Stimulated activated CD8-positive, alpha-beta memory T cell treated with anti-CD3 and anti-CD28 coated beads, Interleukin-15, amount 100 ng/mL, for 1 hour (primary cell): ENCODE measurements around the gene UBE4A.
"Not testable (repeated sequence)": the region's sequence is repeated elsewhere in the genome, so short reads cannot be mapped to it uniquely, and the experiment has no call there.

ENCODE experiments used
- DNase-seq: peaks from one replicate; pipeline ENCODE4 v3.0.0-alpha.2; 2020; ENCODE audit warnings: low read depth

The UBE4A gene

DNA sequence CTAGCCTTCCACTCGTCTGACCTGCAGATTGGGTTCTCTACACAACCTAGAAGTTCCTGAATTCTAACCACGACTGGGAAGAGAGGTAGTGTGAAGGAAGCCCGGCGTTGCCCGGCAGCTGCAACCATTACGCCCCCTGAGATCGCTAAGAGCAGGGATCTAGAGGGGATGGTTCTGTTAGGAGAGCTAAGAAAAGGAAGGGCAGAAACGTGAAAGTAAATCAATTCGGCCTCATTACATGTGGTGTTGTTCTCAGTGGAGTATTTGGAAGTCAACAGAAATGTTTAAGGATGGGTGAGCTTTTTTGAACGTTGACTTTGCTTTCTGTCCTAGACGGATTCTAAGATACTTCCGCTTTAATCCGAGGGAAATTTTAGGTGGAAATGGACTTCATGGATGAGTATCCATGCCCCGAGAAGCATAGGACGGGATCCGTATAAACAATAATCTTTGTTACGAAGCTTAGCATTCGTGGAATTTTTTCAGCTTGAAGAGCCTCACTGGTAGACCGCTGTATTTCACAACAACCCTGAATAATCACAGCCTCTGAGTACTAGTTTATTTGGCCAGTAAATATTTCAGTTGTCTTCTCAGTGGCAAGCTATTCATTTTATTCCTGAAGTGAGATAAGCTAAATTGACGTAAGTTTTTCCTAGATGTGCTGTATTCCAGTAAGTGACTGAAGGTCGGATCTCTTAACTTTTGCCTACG is 42.6 kb downstream of the UBE4A start:
- no peak for DNase-seq

DNA sequence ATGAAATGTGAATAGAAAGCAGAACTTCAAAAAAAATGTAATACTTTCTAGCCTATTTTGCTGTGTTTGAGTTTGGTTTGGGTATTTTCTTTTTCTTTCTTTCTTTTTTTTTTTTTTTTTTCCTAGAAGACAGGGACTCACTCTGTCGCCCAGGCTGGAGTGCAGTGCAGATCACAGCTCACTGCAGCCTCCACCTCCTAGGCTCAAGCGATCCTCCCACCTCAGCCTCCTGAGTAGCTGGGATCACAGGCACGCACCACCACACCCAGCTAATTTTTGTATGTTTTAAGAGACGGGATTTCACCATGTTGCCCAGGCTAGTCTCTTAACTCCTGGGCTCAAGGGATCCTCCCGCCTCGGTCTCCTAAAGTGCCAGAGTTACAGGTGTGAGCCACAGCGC is 43.2 kb downstream of the UBE4A start:
- DNase-seq, result not testable (repeated sequence)

DNA sequence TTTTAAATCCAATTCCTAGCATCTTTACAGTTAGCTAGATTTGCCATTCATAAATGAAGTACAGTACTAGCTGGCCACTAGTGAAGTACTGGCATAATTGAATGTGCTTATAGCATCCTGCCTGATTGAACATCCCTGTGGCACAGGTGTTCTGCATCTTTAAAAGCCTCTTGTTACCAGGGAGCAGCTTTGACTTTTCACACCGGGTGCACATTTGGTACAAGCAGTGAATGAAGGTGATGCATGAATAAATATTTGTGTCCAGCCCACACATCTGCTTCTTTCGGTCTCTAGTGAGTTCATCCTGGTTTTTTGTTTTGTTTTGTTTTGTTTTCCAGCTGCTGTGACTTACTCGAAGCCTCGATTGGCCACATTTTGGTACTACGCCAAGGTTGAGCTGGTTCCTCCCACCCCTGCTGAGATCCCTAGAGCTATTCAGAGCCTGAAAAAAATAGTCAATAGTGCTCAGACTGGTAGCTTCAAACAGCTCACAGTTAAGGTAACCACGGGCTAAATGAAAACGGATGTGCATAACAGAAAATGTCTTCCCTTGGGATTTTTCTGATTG is 47.3 kb downstream of the UBE4A start:
- DNase-seq, result no peak

DNA sequence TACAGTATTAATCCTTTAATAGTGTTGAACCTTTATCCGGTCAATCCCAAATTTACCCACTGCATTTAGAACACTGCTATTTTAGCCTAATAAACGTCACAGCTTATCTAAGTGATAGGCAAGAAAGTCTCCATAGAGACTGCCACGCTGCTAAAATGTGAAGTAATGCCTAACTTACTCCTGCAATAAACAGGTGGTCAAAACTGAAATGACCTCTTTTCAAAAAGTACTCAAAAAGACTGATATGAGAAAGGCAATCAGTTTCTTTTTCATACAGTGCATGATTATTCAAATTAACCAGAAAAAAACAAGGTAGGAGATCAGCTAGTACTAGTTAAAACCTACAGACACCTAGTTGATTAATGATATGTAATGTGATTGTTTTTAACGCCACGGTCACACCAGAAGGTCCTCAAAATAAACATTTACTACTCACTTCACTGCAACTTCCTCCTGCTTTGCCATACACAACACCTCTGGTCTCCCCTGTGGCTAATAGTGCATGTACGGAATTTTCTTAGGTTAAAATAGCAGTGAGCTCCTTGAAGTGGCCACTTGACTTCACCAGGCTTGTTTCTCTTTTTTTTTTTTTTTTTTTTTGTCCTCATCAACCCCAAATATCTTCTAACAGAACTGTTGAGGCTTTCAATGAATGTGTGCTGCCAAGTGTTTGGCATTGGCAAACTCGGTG is 50.8 kb downstream of the UBE4A start:
- DNase-seq, result no peak

DNA sequence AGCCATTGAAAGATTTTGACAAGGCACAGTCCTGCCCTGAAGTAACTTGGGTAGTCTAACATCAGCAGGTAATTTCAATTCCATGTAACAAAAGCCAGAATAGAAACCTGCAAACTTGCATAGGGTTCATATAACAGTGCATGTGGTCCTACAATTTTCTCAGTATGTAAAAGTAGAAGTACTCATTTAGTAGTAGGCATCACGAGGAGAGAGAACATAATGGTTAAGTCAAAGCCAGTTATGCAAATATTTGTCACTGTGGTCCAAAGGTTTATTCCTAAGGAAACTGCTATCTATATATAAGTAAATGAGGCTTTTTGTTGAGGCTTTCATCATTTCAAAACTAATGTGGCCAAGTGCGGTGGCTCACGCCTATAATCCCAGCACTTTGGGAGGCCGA is 52.1 kb downstream of the UBE4A start:
- DNase-seq, result no peak

DNA sequence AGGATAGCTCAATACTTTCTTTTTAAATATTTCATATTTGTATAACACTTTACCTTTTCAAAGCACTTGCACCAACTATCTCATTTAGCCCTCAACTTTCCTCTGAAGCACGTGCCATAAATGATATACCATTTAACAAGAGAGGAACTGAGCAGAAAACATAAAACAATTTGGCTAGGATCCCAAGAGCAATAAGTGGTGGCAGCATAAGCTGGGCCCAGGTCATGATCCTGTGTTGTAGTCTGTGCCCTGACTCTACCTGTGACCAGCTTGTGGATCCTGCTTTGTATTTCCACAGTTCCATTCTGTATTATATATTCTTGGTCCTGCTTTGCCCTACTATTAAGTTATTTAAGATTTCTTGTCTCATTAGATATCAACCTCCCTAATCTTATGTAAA is 53.5 kb downstream of the UBE4A start:
- DNase-seq, result no peak

DNA sequence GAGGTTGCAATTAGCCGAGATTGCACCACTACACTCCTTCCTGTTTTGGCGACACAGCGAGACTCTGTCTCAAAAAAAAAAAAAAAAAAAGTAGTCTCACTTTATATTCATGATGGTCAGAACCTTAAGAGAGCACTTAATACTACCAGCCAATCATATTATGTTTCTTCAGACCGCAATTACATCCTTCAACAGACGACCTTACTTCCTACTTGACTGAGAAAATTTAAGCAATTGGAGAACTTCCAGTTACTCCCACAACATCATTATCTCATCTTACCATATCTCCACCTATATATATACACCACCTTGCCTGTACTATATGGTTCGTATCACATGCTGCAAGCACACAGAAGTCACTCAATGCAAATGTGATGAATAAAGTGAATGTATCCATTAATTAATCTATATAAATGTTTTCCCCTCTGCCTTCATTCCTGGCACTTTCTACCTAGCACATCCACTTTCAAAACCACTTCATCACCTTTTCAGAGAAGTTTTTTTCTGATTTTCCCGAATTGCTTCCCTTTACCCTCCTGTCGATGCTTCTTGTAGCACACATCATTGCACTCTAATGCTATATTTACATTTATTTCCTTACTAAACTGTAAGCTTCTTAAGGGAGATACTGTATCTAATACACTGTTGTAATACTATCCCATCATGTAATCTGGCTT is 55.8 kb downstream of the UBE4A start:
- no peak for DNase-seq

DNA sequence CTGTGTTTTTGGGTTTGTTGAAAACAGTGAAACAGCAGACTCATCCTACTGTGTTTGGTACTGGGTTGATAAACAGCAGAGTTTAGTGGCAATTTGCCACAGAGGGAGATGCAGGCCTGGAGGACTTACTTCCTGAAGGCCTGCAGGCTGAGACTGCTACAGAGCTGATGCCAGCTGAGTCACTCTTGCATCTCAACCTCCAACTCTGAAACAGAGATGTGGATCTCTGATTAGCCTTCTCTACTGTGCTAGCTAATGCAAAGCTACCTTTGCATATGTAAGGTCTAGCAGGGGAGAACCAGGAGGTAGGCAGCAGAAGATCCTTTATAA is 56.3 kb downstream of the UBE4A start:
- no peak for DNase-seq

DNA sequence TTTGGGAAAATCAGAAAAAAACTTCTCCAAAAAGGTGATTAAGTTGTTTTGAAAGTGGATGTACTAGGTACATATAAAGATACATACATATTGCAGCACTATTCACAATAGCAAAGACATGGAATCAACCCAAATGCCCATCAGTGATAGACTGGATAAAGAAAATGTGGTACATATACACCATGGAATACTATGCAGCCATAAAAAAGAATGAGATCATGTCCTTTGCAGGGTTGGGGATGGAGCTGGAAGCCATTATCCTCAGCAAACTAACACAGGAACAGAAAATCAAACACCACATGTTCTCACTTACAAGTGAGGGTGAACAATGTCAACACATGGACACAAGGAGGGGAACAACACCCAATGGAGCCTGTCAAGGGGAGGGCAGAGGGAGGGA is 57.5 kb downstream of the UBE4A start:
- DNase-seq, result not testable (repeated sequence)

DNA sequence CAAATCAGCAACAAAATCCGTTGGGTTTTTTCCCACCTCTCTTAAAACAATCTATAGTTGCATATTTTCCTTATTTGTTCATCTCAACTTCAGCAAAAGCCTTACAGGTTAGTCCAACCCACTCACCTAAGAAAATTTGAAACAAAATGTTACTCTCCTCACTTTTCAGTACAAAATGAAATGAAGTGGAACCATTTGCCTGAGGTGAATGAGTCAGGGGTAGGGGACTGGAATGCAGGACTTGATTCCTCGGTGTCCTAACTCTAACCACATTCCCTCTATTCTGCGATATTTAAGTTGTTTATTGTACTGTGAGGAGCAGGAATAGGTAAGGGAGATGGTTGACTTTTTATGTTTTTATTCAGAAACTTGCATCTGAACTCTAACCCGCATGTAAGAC is 58.4 kb downstream of the UBE4A start:
- no peak for DNase-seq

DNA sequence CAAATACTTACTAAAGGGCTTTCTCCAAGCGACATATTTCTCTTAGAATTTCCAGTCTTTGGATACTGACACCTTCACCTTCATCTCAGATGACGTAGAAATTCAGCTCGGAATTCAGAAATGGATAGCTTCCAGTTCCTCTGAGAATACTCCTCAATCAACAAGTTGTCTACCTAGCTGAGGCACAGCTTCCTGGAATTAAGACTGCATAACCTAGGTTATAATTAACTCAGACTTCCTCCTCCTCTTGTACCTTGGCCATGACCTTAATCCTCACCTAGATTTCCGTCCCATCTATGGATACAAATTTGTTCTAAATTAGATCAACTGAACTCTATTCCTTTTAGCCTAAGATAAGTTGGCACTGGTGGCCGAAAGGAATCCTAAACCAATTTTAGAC is 59.4 kb downstream of the UBE4A start:
- DNase-seq, result no peak

DNA sequence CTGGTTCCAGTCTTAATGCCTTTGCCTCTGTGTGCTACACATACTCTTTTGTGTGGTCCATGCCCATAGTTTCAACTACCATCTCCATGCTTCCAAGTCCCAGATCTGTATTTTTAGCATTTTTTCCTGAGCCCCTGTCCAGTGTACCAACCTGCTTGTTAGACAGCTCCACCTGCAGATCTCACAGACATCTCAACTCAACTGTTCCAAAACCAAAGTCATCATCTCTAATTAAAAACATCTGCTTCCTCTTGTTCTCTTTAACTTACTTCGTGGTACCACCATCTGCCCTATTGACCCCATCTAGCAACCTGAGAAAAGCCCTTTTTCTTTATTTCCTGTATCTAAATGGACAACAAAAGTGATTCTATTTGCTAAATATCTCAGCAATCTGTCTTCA is 68.3 kb downstream of the UBE4A start:
- no peak for DNase-seq

DNA sequence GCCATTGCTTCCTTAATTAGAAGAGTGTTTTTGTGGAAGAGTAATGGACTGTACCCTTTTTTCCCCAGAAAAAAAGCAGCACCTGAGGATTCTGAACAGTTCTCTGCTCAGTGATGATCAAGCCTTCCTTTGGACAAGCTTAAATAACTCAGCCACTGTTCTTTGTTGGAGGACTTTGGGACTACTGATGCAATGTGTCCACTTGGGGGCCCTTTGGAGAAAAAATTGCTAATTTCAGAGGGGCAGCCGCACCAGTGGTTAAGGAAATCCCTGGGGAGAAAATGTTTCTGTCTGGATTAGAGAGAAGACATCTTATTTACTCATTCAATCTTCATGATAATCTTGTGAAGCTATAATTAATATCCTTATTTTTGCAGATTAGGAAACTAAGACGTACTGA is 71.6 kb downstream of the UBE4A start:
- DNase-seq, result no peak

DNA sequence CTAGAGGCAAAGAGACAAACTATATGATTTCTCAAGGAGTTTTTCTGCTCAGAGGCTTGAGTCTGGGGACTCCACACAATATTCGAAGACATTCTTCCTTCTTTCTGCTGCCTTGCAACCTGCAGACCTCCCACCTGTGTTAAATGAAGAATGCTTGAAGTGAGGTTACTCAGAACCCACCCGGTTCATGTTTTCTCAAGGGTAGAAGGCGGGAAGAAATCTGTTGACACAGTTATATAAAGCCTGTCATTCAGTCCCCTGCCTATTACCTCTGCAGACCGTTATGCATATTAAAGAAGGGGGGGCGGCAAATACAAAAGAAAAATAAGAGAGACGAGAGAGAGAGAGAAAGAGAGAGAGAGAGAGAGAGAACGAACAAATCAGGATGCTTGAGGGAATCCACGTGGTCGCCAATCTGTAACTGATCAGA is 74.7 kb downstream of the UBE4A start:
- DNase-seq, result no peak

DNA sequence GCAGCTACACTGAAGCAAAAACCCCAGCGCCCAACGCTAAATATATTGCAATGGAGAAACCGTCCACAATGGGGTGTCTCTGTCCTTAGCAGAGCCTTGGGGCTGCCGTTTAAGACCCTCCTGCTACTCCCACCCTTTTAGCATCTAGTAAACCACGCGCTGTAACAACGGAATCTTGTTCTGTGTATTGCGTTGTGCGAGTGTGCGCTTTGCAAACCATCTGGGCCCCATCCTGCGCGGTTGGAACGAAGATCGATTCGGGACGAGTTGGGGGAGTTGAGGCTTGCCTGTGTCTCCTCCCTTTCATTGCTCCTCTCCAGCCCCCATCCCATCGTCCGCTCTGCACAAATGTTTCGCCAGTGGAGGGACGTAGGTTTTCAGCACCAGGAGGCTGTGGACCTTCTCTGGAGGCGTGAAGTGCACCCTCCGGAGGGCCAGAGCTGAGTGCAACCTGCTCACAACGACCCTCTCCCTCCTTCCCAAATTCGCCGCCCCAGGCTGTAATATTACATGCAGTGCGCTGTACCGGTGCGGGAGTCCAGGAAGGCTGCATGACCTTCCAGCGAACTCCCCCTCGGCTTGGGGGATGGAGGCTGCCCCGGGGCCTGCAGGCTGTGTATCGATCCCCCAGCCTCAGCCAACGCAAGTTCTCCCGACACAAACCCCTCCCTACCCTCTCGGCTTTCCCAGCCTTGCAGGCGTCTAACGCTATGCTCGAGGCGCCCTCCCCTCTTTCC is 75.3 kb downstream of the UBE4A start:
- no peak for DNase-seq

DNA sequence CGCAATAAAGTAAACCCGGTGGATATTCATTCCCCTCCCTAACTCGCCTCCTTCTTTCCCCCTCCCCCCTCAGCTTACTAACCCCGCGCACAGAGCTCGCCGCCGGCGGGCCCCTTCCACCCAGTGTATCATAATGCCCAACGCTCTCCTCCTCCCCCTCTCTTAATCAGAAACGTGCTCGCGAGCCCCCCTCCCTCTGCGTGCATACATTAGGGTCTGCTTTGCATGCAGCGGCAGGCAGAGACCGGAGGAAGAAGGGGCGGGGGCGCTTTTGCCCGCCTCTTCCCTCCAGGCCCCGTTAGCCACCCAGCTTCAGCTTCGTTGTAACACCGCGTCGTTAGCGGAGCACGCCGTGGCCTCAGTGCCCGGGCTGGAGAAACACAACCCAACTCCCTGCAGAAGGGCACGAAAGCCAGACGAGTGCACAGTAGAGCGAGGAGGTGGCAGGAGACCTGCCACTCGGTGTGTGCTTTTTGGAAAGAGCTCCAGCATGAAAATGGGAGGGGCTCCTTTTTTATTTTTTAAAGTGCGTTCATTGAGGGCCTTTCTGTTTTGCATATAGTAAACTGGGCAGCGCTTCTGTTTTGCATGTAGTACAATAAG is 76.0 kb downstream of the UBE4A start:
- peak; percentile 27 for DNase-seq

DNA sequence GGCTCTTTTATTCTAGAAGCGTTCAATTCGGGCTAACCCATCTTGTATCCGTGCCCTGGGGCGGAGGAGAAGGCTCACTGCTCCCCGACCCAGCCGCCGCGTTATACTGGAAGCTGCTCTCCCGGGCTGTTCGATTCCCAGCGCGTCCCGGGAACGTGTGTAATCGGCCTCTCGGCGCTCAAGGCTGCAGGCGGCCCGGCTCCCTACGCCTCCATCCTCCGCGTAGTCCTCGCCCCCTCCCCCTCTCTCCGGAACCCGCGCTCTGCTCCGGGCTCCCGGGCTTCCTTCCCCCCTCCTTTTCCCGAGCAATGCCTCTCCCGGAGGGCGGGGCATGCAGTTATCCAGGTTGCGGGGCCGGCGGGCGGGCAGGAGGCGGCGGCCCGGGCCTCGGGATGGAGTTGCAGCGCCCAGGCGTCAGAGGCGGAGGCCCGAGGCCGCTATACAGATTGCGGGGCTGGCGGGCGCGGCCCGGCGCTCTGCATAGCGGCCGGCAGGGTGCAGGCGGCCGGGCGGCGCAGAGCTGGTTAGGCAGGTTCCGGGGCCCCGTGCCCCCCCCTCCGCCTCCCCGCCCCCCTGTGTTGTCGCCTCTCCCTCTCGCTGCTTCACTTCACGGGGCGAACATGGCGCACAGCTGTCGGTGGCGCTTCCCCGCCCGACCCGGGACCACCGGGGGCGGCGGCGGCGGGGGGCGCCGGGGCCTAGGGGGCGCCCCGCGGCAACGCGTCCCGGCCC is 76.7 kb downstream of the UBE4A start, which contains the start of gene KMT2A:
Gene KMT2A, plus strand, starts transcription at position 600 of the 732 bp plus-strand sequence. Its CDS starts 21 bp downstream, at position 621.
- peak; percentile 88 for DNase-seq

DNA sequence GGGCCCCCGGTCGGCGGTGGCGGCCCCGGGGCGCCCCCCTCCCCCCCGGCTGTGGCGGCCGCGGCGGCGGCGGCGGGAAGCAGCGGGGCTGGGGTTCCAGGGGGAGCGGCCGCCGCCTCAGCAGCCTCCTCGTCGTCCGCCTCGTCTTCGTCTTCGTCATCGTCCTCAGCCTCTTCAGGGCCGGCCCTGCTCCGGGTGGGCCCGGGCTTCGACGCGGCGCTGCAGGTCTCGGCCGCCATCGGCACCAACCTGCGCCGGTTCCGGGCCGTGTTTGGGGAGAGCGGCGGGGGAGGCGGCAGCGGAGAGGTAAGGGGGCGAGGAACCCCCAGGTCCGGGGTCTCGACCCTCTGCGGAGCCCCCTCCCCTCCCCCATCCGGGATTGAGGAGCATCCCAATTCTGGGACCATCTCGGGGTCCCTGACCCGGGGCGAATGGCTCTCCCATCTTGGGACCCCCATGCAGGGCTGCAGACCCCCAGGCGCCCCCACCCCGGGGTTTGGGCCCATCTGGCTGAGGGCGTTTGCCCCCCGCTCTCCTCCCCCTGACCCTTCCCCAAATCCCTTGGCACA is 77.3 kb downstream of the UBE4A start:
- no peak for DNase-seq

DNA sequence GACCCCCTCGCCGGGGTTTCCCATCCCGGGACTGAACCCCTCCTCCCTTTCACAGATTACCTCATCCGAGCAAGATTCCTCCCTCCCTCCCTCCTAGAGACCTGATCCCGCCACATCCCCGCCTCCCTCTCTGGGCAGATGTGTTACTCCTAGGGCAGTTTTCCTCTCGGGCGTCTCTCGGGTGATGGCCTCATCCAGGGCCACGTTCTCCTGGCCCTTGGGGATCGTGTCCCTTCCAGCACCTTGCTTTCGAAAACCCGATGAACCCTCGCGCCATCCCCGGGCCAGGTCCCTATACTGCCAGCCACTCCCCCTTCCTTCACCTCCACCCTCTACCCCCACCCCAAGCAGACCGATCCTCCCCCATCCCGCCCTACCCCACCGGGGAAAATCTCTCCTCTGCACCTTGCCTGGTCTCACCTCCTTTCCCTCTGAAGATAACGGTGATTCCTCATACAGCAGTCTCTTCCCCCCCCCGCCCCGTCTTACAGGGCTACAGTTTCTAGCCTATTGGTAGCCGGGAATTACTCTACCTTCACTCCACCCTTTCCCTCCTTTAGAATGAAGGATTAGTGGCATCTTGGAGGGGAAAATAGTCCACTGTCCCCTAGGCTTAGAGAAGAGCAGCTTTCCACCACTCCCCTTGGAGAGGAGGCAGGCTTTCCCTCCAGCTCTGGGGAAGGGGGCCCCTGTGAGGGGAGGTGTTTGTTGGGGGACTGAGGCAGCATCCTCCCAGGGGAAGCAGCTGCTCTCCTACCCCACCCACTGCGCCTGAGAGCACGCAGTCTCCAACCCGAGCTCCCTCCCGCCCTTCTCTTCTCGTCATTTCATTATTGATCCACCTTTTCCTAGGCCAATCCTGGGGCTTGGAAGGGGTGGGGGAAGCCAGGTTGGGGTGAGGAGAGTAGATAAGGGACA is 78.1 kb downstream of the UBE4A start:
- DNase-seq, result peak; percentile 20
